CD4-positive, alpha-beta T cell treated with Interleukin-17A for 4 hours (primary cell): ENCODE results near the gene SMARCC2.
A peak's percentile ranks its signal among the peaks of the same experiment; 100 is the strongest.

ENCODE experiments used
- DNase-seq: peaks from one replicate; pipeline ENCODE4 v3.0.0-alpha.2; 2020; ENCODE audit warnings: mixed read lengths

Gene SMARCC2

GRCh38 chr12:56189099-56189917 lies at the start of gene SMARCC2:
Gene SMARCC2, minus strand, starts transcription at chr12:56189483. Its CDS starts 22 bp downstream, at chr12:56189461.
- DNase-seq, result peak; percentile 90

GRCh38 chr12:56237552-56237951 lies 48.3 kb upstream of the SMARCC2 start:
- no peak for DNase-seq

GRCh38 chr12:56236985-56237384 lies 47.7 kb upstream of the SMARCC2 start:
- no peak for DNase-seq

- no peak for DNase-seq
Measured at GRCh38 chr12:56236091-56236490, 46.8 kb upstream of the SMARCC2 start.

DNA sequence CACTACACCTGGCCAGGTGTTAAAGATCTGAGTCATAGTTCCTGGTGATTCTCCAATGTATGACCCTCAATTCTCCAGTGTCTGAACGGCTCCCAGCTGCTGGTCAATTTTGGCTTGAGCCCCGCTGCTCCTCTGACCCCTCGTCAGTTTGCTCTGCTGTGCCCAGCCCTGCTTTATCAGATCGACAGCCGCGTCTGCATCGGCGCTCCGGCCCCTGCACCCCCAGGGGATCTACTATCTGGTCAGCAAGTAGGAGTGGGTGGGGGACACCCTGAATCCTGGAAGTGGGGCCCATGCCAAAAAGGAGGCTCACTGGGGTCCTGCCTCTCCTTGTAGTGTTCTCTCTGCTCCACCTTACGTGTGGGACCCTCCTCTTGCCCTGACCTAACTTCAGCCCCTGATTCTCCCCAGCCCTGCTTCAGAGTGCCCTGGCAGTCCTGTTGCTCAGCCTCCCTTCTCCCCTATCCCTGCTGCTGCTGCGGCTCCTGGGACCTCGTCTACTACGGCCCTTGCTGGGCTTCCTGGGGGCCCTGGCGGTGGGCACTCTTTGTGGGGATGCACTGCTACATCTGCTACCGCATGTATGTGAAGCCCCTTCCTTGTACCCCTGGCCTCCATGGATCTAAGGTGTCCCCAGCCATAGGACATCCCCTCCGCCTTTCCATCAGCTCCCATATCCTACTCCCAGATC lies 45.6 kb upstream of the SMARCC2 start:
- DNase-seq, result no peak

DNA sequence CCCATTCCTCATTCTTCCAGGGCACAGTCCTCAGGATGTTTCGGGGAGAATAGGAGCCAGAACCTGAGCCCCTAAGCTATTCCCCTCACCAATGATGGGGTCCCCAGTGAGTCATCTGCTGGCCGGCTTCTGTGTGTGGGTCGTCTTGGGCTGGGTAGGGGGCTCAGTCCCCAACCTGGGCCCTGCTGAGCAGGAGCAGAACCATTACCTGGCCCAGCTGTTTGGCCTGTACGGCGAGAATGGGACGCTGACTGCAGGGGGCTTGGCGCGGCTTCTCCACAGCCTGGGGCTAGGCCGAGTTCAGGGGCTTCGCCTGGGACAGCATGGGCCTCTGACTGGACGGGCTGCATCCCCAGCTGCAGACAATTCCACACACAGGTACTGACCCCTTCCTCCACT lies 41.9 kb upstream of the SMARCC2 start:
- no peak for DNase-seq

GRCh38 chr12:56230432-56231183 lies 41.3 kb upstream of the SMARCC2 start:
- no peak for DNase-seq

DNA sequence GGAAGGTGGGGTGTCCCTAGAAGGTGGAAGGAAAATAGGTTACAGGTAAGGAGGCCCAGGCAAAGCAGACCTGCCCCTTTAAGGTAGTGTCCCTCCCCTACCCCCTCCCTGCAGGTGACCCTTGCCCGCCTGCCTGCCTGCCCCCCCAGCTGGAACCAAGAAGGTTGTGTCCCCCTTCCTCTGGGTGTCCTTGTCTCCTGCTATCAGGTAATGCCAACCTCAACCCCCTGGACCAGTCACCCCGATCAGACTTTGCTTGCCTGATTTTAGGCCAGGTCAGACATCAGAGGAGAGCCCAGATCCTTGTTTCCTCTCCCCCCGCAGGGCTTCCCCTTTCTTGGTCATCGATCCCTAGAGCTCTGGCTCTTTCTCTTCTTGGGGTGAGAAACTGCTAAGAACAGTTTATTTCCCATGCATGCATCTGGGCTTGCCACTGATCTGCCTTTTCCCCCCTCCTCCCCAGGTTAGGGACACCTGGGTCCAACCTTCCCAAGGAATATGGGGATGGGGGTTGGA lies 40.7 kb upstream of the SMARCC2 start, which contains the start of gene SLC39A5:
TSS of gene SLC39A5 (plus strand) at position 136 of the 516 bp plus-strand sequence. CDS start 1,224 bp downstream, outside the sequence.
- DNase-seq, result no peak

- no peak for DNase-seq
Measured at GRCh38 chr12:56229082-56229481, 39.8 kb upstream of the SMARCC2 start.

DNA sequence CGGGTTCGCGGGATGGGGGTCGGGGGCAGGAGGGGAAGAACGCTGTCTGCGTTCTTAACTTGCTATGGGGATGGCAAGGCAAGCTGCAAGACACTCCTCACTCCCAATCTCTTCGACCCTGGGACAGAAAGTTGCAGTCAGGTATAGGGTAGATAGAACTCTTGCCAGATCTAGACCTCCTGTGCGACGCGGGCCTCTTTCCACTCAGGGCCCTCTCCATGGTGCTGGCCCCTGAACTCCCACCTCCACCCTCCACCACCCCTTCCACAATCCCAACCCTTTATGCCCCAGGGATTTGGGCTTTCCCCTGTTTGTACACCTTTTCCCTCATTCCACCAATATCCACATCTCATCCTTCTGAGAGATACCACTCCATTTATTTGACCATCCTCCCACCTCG lies 35.7 kb upstream of the SMARCC2 start:
- DNase-seq, result no peak

DNA sequence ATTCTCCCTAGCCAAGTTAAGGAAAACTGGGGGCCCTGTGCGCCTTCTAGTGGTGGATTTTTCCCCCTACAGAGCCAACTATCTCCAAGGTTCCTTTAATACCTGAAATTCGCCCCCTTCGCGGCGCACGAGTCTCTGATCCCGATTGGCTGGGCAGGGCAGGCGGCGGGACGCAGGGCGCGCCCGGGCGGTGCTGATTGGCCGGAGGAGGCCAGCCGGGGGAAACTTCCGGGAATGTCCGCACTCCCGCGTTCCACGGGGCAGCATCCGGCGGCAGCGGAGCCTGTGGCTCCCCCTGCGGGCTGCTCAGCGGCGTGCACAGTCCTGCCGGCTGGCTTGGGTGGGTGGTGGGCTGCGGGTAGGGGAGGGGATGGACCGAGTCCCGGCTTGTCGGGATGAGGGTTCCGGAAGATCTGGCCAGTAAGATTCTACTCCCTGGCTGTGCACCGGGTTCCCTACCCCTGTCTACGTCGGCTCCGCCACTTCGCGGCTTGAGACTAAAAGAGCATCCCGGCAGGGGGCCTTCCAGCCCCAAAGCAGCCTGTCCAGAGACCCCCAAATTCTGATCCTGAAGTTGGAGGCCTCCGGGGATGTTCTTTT lies 34.9 kb upstream of the SMARCC2 start, which contains the start of gene NABP2:
TSS of gene NABP2 (plus strand) at position 241 of the 600 bp plus-strand sequence. CDS start 515 bp downstream, outside the sequence.
- DNase-seq, result peak; percentile 96

GRCh38 chr12:56223571-56224101 lies 34.4 kb upstream of the SMARCC2 start:
- no peak for DNase-seq

GRCh38 chr12:56222531-56222895 lies 33.2 kb upstream of the SMARCC2 start:
- DNase-seq, result no peak

GRCh38 chr12:56221757-56222530 lies 32.7 kb upstream of the SMARCC2 start, which contains the start of gene RNF41:
Gene RNF41, minus strand, starts transcription at chr12:56221922. Its CDS starts 7,875 bp downstream, at chr12:56214047.
- DNase-seq, result peak; percentile 95

DNA sequence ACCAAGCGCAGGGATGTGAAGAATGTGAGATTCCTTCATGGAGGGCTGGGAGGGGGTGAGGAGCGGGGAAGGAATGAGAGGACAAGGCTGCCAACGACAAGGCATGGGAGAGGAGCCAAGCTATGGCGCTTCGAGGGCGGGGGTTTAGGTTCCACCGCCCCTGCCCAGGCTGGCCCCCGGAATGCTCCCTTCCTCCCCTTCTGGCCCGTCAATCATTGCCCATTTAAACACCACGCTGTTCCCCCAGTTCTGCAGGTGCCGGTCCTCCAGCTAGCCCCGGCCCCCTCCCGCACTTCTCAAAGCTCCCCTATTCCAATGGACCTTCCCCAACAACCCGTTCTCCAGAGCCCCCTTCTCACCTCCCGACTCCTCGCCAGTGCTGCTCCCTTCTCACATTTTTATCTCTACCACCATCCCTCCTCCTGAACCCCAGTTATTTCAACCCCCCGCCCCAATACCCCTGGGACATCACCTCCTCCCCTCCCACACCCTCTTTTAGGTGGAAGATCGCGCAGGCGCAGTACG lies 32.0 kb upstream of the SMARCC2 start:
- DNase-seq, result no peak

DNA sequence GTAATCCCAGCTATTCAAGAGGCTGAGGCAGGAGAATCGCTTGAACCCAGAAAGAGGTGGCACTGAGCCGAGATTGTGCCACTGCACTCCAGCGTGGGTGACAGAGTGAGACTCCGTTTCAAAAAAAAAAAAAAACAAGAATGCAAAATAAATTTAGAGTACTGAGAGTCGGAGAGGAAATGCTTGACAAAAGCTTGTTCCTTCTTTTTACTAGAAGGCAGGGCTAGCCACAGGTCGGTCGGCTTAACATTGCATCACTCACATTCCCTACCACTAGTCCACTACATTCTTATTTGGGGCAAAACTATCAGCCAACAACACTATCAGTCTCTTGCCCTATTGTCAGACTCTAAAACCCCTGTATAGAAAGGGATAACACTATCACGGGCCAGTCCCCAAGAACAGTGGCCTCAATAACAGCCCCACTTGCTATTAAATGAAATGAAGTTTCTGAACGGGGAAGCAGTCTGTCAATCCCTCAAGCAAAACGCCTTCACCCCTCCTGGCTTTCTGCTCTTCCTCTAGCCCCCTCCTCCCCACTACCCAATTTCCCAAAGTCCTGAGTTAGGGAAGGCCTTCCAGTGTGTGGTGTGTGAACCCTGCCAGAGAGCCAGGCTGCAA lies 31.4 kb upstream of the SMARCC2 start:
- no peak for DNase-seq

DNA sequence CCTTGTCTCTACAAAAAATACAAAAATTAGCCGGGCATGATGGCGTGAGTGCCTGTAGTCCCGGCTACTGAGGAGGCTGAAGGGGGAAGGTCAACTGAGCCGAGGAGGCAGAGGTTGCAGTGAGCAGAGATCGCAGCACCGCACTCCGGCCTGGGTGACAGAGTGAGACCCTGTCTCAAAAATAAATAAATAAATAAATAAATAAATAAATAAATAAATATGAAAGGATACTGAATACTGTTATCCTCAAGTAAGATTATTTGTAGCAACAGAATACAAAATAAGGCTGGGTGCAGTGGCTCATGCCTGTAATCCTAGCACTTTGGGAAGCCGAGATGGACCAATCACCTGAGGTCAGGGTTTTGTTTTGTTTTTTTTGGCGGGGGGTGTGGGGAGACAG lies 30.6 kb upstream of the SMARCC2 start:
- no peak for DNase-seq

DNA sequence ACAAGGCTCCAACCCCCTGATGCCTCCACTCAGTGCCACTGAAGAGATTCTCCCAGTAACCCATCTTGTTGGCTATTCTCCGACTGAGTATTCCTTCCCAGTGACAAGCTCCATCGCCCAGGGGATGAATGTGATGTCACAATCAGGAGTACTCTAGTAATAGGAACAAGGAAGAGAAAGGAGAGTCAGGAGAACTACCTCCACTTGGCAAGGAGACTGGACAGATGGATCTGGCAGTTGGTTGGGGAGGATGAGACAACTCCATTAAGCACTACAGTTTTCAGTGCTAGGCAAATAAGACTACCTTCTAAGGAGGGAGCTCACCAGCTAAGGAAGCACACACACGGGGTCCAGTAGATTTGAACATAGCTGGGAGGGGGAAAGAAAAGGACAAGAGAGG lies 27.2 kb upstream of the SMARCC2 start:
- no peak for DNase-seq

DNA sequence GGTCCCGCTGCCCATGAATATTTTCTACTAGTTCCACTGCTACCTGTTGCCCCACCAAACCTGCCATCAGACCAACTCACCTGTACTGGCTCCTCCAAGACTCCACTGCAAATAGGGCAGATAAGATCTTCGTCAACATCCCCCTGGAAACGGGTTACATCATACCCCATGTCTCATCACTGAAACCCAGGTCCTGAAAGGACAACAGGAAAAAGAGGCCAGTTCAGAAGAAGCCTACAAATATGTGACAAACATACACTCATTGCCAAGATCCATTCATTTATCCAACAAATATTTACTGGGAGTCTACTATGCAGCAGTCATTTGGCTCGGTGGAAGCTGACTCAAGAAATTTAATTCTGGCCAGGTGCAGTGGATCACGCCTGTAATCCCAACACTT lies 24.6 kb upstream of the SMARCC2 start:
- DNase-seq, result no peak

GRCh38 chr12:56212361-56212760 lies 23.1 kb upstream of the SMARCC2 start:
- DNase-seq, result no peak

GRCh38 chr12:56208006-56208405 lies 18.7 kb upstream of the SMARCC2 start:
- no peak for DNase-seq
